HG03108 (cell line): ENCODE results near the gene CRISPLD2.

ENCODE experiments used
- ATAC-seq: cut with Tn5 transposase; IDR thresholded peaks from one replicate; pipeline ENCODE4 v1.9.1; 2021; ENCODE audit warnings: moderate library complexity; ENCODE audit not compliant: unreplicated experiment

Gene CRISPLD2

GRCh38 chr16:84948851-84949610 lies 129.2 kb downstream of the CRISPLD2 start:
- no peak for ATAC-seq

GRCh38 chr16:84949772-84950436 lies 130.1 kb downstream of the CRISPLD2 start:
- no peak for ATAC-seq

- no peak for ATAC-seq
These were observed 131.1 kb downstream of the CRISPLD2 start for GRCh38 chr16:84950906-84951305.

- ATAC-seq = peak; percentile 58
These were observed 132.8 kb downstream of the CRISPLD2 start for GRCh38 chr16:84952335-84953189.

GRCh38 chr16:84953190-84953746 lies 133.5 kb downstream of the CRISPLD2 start:
- ATAC-seq = no peak

GRCh38 chr16:84955427-84955826 lies 135.6 kb downstream of the CRISPLD2 start:
- ATAC-seq = no peak

- ATAC-seq = no peak
These were observed 137.4 kb downstream of the CRISPLD2 start for GRCh38 chr16:84957192-84957591.

GRCh38 chr16:84957792-84958191 lies 138.0 kb downstream of the CRISPLD2 start:
- no peak for ATAC-seq
